K562 (cell line): ENCODE measurements around the gene USP2. TPM values are rescaled to one million over a fixed set of nuclear protein-coding genes. Genes with fewer than 3 reads are reported as not detected.

Experiments
- CREBBP ChIP-seq: IDR thresholded peaks from one replicate; pipeline ENCODE4 v1.6.1; 2012; ENCODE audit warnings: low read depth, mild to moderate bottlenecking, control low read depth, inconsistent platforms, low read length
- ETV6 ChIP-seq, 3 experiments: fragments of 150-350 bp in 1 of 3; sonication (generic) in 1 of 3; formaldehyde crosslinking in 1 of 3; IDR thresholded peaks; 2 replicates each; pipeline versions ENCODE4 v1.6.1 to v1.8.0; 2014 to 2022; ENCODE audit warnings: borderline replicate concordance in 2 of 3, low read depth in 2 of 3, antibody characterized with exemption in 1 of 3, low read length in 1 of 3, mild to moderate bottlenecking in 1 of 3, missing genetic modification reagents in 1 of 3
- LCOR ChIP-seq: sonication (generic); formaldehyde crosslinking; IDR thresholded peaks from 2 replicates; pipeline ENCODE4 v1.8.0; 2022; ENCODE audit warnings: mild to moderate bottlenecking, missing genetic modification reagents
- NR2C1 ChIP-seq, 2 experiments: fragments of 450-650 bp; IDR thresholded peaks; 2 replicates each; pipeline ENCODE4 v1.6.1; 2017; ENCODE audit warnings: mild to moderate bottlenecking in 2 of 2, antibody characterized with exemption in 1 of 2, inconsistent platforms in 1 of 2, missing compliant biosample characterization in 1 of 2, missing genetic modification characterization in 1 of 2
- POLR2G ChIP-seq: fragments of 200-400 bp; formaldehyde crosslinking; IDR thresholded peaks from 2 replicates; pipeline ENCODE4 v1.6.1; 2017; ENCODE audit warnings: low read depth, mild to moderate bottlenecking, antibody characterized with exemption, low read length, moderate library complexity
- RAD51 ChIP-seq: fragments of 450-650 bp; IDR thresholded peaks from 2 replicates; pipeline ENCODE4 v1.7.1; 2016; ENCODE audit warnings: low read depth, mild to moderate bottlenecking, borderline replicate concordance
- RBFOX2 ChIP-seq: fragments of 200-400 bp; formaldehyde crosslinking; IDR thresholded peaks from 2 replicates; pipeline ENCODE4 v1.6.1; 2017; ENCODE audit warnings: low read depth, mild to moderate bottlenecking, low read length, moderate library complexity
- SIN3A ChIP-seq, 2 experiments: fragments of 150-350 bp in 1 of 2; IDR thresholded peaks; 2 replicates each; pipeline ENCODE4 v1.6.1; 2011 to 2016; ENCODE audit warnings: borderline replicate concordance in 2 of 2, low read depth in 2 of 2, low read length in 2 of 2, mild to moderate bottlenecking in 2 of 2, moderate library complexity in 2 of 2; ENCODE audit not compliant: control insufficient read depth in 1 of 2
- STAG1 ChIP-seq: sonication (generic); formaldehyde crosslinking; IDR thresholded peaks from 2 replicates; pipeline ENCODE4 v1.5.0; 2020; ENCODE audit warnings: missing genetic modification reagents, borderline replicate concordance
- TEAD2 ChIP-seq: fragments of 450-650 bp; IDR thresholded peaks from 2 replicates; pipeline ENCODE4 v1.6.1; 2016; ENCODE audit warnings: missing genetic modification characterization, control low read depth, missing compliant biosample characterization
- ZBTB7A ChIP-seq: IDR thresholded peaks from 2 replicates; pipeline ENCODE4 v1.6.1; 2011; ENCODE audit warnings: low read depth, mild to moderate bottlenecking, low read length, moderate library complexity, borderline replicate concordance; ENCODE audit not compliant: control insufficient read depth
- polyA plus RNA-seq, 8 experiments: library from polyadenylated mRNA; depleted of rRNA in 4 of 8; stranded (reverse) in 5 of 8; unstranded in 3 of 8; fragments of >200 nt; fragmentation: Nextera tagmentation in 2 of 8; fragmentation: Illumina TruSeq in 1 of 8; extraction: Ambion mirVana in 2 of 8; extraction: Trizol in 1 of 8; gene quantifications; 2 replicates each; pipeline versions ENCODE4 v1.2.1 to v1.2.3, GENCODE V29; 2011 to 2014; ENCODE audit warnings: inconsistent platforms in 1 of 8, missing spikeins in 1 of 8
- total RNA-seq, 7 experiments: library from RNA; depleted of rRNA in 6 of 7; stranded (reverse); fragments of >200 nt in 6 of 7; fragmentation: Illumina TruSeq in 2 of 7; extraction: Trizol in 2 of 7; gene quantifications; 2 replicates each; pipeline versions ENCODE4 v1.2.1 to v1.2.3, GENCODE V29; 2011 to 2021; ENCODE audit warnings: low replicate concordance in 1 of 7
- TF ChIP-seq, protein P1 (sequence below): fragments of 450-650 bp; IDR thresholded peaks from 2 replicates; pipeline ENCODE4 v1.7.1; 2018; ENCODE audit warnings: mild to moderate bottlenecking, low read depth; ENCODE audit not compliant: partially characterized antibody
- TF ChIP-seq, protein P2 (sequence below): sonication (generic); formaldehyde crosslinking; IDR thresholded peaks from 2 replicates; pipeline ENCODE4 v1.9.0; 2022; ENCODE audit warnings: mild to moderate bottlenecking, missing genetic modification reagents

Gene USP2
- total and polyA plus RNA-seq, 9 of the 15 experiments (the other 6 are each of a cell fraction or from before 2014, with no cell fraction given), result 2.8 to 16.9 (median 3.9) TPM

DNA sequence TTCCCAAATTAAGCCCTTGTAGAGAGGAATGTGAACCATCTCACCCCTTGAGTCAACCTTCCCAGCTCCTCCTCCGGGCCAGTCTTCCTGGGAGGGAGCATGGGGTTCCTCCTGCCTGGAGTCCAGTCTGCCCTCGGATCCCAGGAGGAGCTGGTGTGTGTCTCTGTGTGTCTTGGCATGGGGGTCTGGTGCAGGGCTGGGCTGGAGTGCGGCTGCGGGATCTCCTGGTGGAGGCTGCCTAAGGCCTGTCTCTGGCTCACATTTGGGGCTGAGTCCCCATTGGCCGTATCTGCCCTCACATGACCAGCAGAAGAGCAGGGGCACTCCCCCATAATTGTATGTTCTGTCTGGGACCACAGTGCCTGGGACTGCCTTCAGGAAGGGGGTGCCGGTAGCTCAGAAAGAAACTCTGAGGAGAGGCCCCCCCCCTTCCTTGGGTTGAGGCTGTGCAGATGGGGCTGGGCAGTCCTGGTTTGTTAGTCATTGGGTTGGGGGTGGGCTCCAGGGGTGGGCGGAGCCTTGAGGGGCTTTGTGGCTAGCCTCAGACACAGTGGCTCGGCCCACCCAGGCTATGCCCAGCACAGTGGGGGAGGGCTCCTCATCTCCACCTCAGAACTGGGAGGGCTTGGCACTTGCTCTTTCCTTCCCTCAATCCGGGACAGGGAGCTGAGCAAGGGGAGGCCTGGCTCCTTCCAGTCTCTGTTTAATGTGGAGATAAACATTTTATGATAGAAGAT, 43.7 kb downstream of the USP2 start (continued):
- no peak for TF ChIP-seq ETV6 (IDR thresholded peaks at IDR 0.05; ENCODE audit: borderline replicate concordance in 1 of 2, low read depth in 2 of 2, low read length in 1 of 2)
- no peak for TF ChIP-seq ETV6 (CRISPR knock-in tag; IDR thresholded peaks at IDR 0.05; ENCODE audit: borderline replicate concordance)
- 0 out of 2 replicates have a peak, but pooled peaks have one; percentile 67 for TF ChIP-seq LCOR (CRISPR knock-in tag)
- no peak for TF ChIP-seq CREBBP
- TF ChIP-seq RAD51, result peak; percentile 45; the same call in 1 of the 2 replicates
- peak; percentile 38; the same call in 1 of the 2 replicates for TF ChIP-seq POLR2G
- no peak for TF ChIP-seq NR2C1 (IDR thresholded peaks at IDR 0.05)
- no peak for TF ChIP-seq NR2C1 (tag; IDR thresholded peaks at IDR 0.05)
- TF ChIP-seq ZBTB7A, result peak; percentile 62; the same call in 1 of the 2 replicates
- TF ChIP-seq, protein P1, sequence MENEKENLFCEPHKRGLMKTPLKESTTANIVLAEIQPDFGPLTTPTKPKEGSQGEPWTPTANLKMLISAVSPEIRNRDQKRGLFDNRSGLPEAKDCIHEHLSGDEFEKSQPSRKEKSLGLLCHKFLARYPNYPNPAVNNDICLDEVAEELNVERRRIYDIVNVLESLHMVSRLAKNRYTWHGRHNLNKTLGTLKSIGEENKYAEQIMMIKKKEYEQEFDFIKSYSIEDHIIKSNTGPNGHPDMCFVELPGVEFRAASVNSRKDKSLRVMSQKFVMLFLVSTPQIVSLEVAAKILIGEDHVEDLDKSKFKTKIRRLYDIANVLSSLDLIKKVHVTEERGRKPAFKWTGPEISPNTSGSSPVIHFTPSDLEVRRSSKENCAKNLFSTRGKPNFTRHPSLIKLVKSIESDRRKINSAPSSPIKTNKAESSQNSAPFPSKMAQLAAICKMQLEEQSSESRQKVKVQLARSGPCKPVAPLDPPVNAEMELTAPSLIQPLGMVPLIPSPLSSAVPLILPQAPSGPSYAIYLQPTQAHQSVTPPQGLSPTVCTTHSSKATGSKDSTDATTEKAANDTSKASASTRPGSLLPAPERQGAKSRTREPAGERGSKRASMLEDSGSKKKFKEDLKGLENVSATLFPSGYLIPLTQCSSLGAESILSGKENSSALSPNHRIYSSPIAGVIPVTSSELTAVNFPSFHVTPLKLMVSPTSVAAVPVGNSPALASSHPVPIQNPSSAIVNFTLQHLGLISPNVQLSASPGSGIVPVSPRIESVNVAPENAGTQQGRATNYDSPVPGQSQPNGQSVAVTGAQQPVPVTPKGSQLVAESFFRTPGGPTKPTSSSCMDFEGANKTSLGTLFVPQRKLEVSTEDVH, result no peak
- TF ChIP-seq, protein P2, sequence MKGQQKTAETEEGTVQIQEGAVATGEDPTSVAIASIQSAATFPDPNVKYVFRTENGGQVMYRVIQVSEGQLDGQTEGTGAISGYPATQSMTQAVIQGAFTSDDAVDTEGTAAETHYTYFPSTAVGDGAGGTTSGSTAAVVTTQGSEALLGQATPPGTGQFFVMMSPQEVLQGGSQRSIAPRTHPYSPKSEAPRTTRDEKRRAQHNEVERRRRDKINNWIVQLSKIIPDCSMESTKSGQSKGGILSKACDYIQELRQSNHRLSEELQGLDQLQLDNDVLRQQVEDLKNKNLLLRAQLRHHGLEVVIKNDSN, result peak; percentile 83
- no peak for TF ChIP-seq SIN3A (IDR thresholded peaks at IDR 0.05; ENCODE audit: borderline replicate concordance in 2 of 2, control insufficient read depth in 1 of 2, low read depth in 2 of 2, low read length in 2 of 2)
- TF ChIP-seq RBFOX2, result peak; percentile 32; the same call in 1 of the 2 replicates
- TF ChIP-seq STAG1, result no peak
- no peak for TF ChIP-seq TEAD2 (tag)
- TF ChIP-seq, all 486 proteins: peak for 12
